GM12878 (cell line): ENCODE results near the gene PRR12. TPM values are rescaled to one million over a fixed set of nuclear protein-coding genes. Genes with fewer than 3 reads are reported as not detected.

ENCODE experiments used
- MYC ChIP-seq: IDR thresholded peaks from 2 replicates; pipeline ENCODE4 v1.6.1; 2011; ENCODE audit warnings: mild to moderate bottlenecking, low read length, moderate library complexity, inconsistent platforms; ENCODE audit not compliant: insufficient read depth, insufficient replicate concordance, insufficient read length, severe bottlenecking
- RELA ChIP-seq: fragments of 450-650 bp; IDR thresholded peaks from 2 replicates; pipeline ENCODE4 v1.8.0; 2014; ENCODE audit warnings: borderline replicate concordance; ENCODE audit not compliant: partially characterized antibody
- ZBTB11 ChIP-seq: fragments of 450-650 bp; formaldehyde crosslinking; IDR thresholded peaks from 2 replicates; pipeline ENCODE4 v1.5.0; 2022; ENCODE audit warnings: mild to moderate bottlenecking, missing genetic modification characterization
- polyA plus RNA-seq, 11 experiments: library from polyadenylated mRNA; depleted of rRNA in 4 of 11; unstranded in 6 of 11; stranded (reverse) in 5 of 11; fragments of >200 nt; fragmentation: Nextera tagmentation in 4 of 11; fragmentation: Illumina TruSeq in 1 of 11; extraction: Ambion mirVana in 4 of 11; extraction: Trizol in 1 of 11; gene quantifications; 1 replicate in 1 of 11; 2 replicates in 10 of 11; pipeline versions ENCODE4 v1.2.1 to v1.2.3, GENCODE V29; 2011 to 2016; ENCODE audit warnings: inconsistent platforms in 2 of 11, missing spikeins in 2 of 11, low read depth in 1 of 11
- total RNA-seq, 4 experiments: library from RNA; depleted of rRNA in 3 of 4; stranded (reverse); fragments of >200 nt in 3 of 4; fragmentation: Illumina TruSeq in 1 of 4; extraction: Trizol in 1 of 4; gene quantifications; 2 replicates each; pipeline versions ENCODE4 v1.2.1 to v1.2.3, GENCODE V29; 2013 to 2021
- TF ChIP-seq, protein P1 (sequence below): fragments of 450-650 bp; IDR thresholded peaks from 2 replicates; pipeline ENCODE4 v1.6.1; 2016; ENCODE audit warnings: mild to moderate bottlenecking

The PRR12 gene
- total and polyA plus RNA-seq, 10 of the 15 experiments (the other 5 are each of a cell fraction or from before 2014, with no cell fraction given) = 0.02 to 25.3 (median 1.6) TPM

- no peak for TF ChIP-seq ZBTB11 (CRISPR knock-in tag)
- no peak for TF ChIP-seq MYC
- TF ChIP-seq RELA = no peak
- TF ChIP-seq, protein P1, sequence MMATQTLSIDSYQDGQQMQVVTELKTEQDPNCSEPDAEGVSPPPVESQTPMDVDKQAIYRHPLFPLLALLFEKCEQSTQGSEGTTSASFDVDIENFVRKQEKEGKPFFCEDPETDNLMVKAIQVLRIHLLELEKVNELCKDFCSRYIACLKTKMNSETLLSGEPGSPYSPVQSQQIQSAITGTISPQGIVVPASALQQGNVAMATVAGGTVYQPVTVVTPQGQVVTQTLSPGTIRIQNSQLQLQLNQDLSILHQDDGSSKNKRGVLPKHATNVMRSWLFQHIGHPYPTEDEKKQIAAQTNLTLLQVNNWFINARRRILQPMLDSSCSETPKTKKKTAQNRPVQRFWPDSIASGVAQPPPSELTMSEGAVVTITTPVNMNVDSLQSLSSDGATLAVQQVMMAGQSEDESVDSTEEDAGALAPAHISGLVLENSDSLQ = no peak
- TF ChIP-seq, all 136 proteins: peak for 0
These were observed 61.0 kb downstream of the PRR12 start (continued) for GRCh38 chr19:49651820-49652550.
